Lower leg skin (tissue), 4 donors: Measurements from ENCODE around the gene TUBA4A. TPM values are rescaled to one million over a fixed set of nuclear protein-coding genes. Genes with fewer than 3 reads are reported as not detected.

ENCODE experiments used
- DNase-seq, 2 donors: peaks; one replicate each; pipeline ENCODE4 v3.0.0-alpha.2; 2019; ENCODE audit warnings: low spot score in 2 of 2
- H3K4me3 ChIP-seq: fragments of 200-600 bp; sonication (generic); 2 replicates; pipeline ENCODE4 v1.5.1; 2017; ENCODE audit warnings: mild to moderate bottlenecking, low read depth; ENCODE audit not compliant: poor library complexity, severe bottlenecking
- CTCF ChIP-seq, 3 donors: fragments of 450-650 bp; IDR thresholded peaks; one replicate each; pipeline ENCODE4 v1.5.1; 2016; ENCODE audit warnings: antibody characterized with exemption in 3 of 3, mild to moderate bottlenecking in 3 of 3, moderate library complexity in 2 of 3
- POLR2A ChIP-seq, 2 donors: fragments of 450-650 bp; IDR thresholded peaks; one replicate each; pipeline ENCODE4 v1.6.1; 2016 to 2017; ENCODE audit warnings: antibody characterized with exemption in 2 of 2, mild to moderate bottlenecking in 1 of 2, moderate library complexity in 1 of 2
- WGBS, 2 donors: methylation state at CpG; one replicate each; pipeline ENCODE4 v1.1.5; 2018; 5-methylcytosine and 5-hydroxymethylcytosine counted together
- intact Hi-C: fragments of 100-400 bp; cut with DNase I; formaldehyde crosslinking; loops from one replicate; pipeline ENCODE4 v1.15.0; 2023; ENCODE audit warnings: low total_unique reads
- total RNA-seq, 4 donors: library from RNA; depleted of rRNA; stranded (reverse); fragments of >200 nt; gene quantifications; one replicate each; pipeline ENCODE4 v1.1.0, GENCODE V29; 2016

TUBA4A gene
- total RNA-seq, 4 donors from 2014 or later = 181 to 522 (median 240) TPM

DNA sequence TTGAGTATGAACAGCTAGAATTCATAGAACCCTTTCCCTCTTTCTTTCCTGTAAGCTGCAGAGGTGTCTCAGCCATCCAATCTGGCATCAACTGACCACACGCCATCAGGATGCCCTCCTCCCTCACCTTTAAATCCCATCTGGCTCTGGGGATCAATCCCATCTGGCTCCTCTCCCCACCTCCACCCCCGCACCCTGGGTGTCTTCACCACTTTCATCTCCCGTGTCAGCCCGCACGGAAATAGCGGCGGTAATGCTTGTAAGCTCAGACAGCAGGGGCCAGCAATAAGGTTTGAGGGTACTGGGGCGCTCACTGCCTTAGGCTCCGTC, 1.2 kb downstream of the TUBA4A start:
- no peak for TF ChIP-seq CTCF (IDR thresholded peaks at IDR 0.05)
- WGBS, 2 donors = 6 to 11% methylated on average over 7 to 9 of the region's 9 CpGs
- H3K4me3 ChIP-seq = peak overlapping the region; percentile 57
- intact Hi-C loops = no loop called here
- no peak for DNase-seq

- intact Hi-C loops = no loop called here
- WGBS, 2 donors = 35 to 43% methylated on average over 5 of the region's 5 CpGs
- no peak for TF ChIP-seq CTCF (IDR thresholded peaks at IDR 0.05)
- TF ChIP-seq POLR2A (IDR thresholded peaks at IDR 0.05) = no peak
- no peak overlapping the region for H3K4me3 ChIP-seq
- DNase-seq = no peak
Measured at GRCh38 chr2:219252084-219252483, 1.6 kb downstream of the TUBA4A start.

GRCh38 chr2:219251656-219252055, 2.1 kb downstream of the TUBA4A start:
- 63 to 71% methylated on average over 6 of the region's 6 CpGs for WGBS, 2 donors
- DNase-seq = no peak
- intact Hi-C loops = no loop called here
- no peak for TF ChIP-seq CTCF (IDR thresholded peaks at IDR 0.05)
- TF ChIP-seq POLR2A (IDR thresholded peaks at IDR 0.05) = no peak
- no peak overlapping the region for H3K4me3 ChIP-seq

GRCh38 chr2:219250049-219250781, 3.5 kb downstream of the TUBA4A start:
- TF ChIP-seq POLR2A (IDR thresholded peaks at IDR 0.05) = no peak
- WGBS, 2 donors = 50 to 57% methylated on average over 18 to 22 of the region's 22 CpGs
- no peak overlapping the region for H3K4me3 ChIP-seq
- intact Hi-C loops = no loop called here
- no peak for DNase-seq

DNA sequence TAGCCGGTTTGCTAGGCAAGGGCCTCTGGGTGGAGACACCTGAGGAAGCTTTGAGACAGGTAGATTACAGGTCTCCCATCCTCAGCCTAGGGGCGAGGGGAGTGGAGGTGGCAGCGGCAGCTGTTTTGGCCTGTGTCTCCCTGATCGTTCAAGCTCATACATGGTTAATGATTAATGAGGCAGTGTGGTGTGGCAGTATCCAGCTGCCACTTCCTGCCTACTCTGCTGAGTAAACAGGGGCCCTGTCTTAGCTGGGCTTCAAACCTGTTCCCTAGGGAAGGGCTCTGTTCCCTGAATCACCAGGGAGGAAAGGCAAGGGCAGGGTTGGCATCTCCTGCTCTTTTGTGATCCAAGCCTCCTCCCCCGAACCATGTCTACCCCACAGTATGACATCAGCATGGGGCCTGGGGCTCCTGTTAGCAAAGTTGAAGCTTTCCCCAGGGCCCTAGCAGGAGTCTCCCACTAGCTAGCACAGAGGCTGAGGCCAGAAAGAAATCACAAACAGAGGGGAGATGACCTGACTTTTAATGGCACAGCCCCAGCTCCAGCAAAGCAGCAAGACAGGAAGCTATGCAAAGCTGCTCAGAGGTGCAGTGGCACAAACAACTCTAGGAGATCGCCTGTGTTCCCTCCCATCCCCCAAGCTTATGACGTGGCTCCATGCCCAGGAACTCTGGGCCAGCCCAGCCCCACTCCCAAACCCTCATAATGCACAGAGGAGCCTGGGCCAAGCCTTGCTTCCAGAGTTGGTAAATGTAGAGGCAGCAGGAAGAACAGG, 4.3 kb downstream of the TUBA4A start:
- intact Hi-C loops = no loop called here
- no peak for TF ChIP-seq POLR2A (IDR thresholded peaks at IDR 0.05)
- no peak for TF ChIP-seq CTCF (IDR thresholded peaks at IDR 0.05)
- peak; percentile 84 to 95 for DNase-seq
- WGBS, 2 donors = 13 to 23% methylated on average over 7 of the region's 7 CpGs
- no peak overlapping the region for H3K4me3 ChIP-seq

GRCh38 chr2:219248845-219249202, 4.9 kb downstream of the TUBA4A start:
- no peak overlapping the region for H3K4me3 ChIP-seq
- no peak for DNase-seq
- WGBS, 2 donors = 32 to 54% methylated on average over 2 of the region's 2 CpGs
- intact Hi-C loops = no loop called here
- TF ChIP-seq CTCF (IDR thresholded peaks at IDR 0.05) = no peak
- TF ChIP-seq POLR2A (IDR thresholded peaks at IDR 0.05) = no peak
